ENCODE measurements around the gene CARF.
"Not testable (repeated sequence)": the region's sequence is repeated elsewhere in the genome, so short reads cannot be mapped to it uniquely, and the experiment has no call there.

The CARF gene

GRCh38 chr2:202963712-202964111 lies 51.6 kb downstream of the CARF start:
- Histone ChIP-seq H3K14ac (ENCODE audit: low read length) (no peak overlapping the region), H3K9ac (ENCODE audit: low read depth, low read length, poor library complexity) (no peak overlapping the region), H3K4ac (ENCODE audit: low read length) (no peak overlapping the region), H2BK120ac (ENCODE audit: low read depth, low read length) (no peak overlapping the region), H3K4me2 (ENCODE audit: insufficient read depth, low read length, poor library complexity, severe bottlenecking) (no peak overlapping the region), H4K91ac (ENCODE audit: low read depth, low read length, poor library complexity) (no peak overlapping the region), H2AFZ (ENCODE audit: low read length) (no peak overlapping the region), H3K27me3 (ENCODE audit: control insufficient read depth in 3 of 3, insufficient read depth in 3 of 3, low read depth in 1 of 3, low read length in 3 of 3) (no peaks in the 10 kb centered on the region), H2AK5ac (ENCODE audit: low read depth, low read length) (no peak overlapping the region), H3K18ac (ENCODE audit: low read length) (no peak overlapping the region), H2BK15ac (ENCODE audit: low read length) (no peak overlapping the region), H3K4me1 (ENCODE audit: control insufficient read depth in 2 of 2, insufficient read depth in 1 of 2, low read depth in 1 of 2, low read length in 2 of 2) (peaks cover 0 to 2% of the 10 kb centered on the region in 2 donors), H3K4me3 (ENCODE audit: low read length in 2 of 2) (no peak overlapping the region), H2BK12ac (ENCODE audit: low read length) (no peak overlapping the region), H4K8ac (ENCODE audit: low read depth, low read length) (no peak overlapping the region), H3K27ac (replicated peaks; ENCODE audit: low read length) (no peak overlapping the region), H2BK5ac (ENCODE audit: low read length) (no peak overlapping the region), H3K36me3 (replicated peaks in 1 of 2; ENCODE audit: control insufficient read depth in 2 of 2, insufficient read depth in 2 of 2, low read length in 2 of 2) (peaks cover 0 to 3% of the 10 kb centered on the region in 2 donors), H3K23ac (ENCODE audit: low read depth, low read length, poor library complexity) (no peak overlapping the region), H3K79me1 (ENCODE audit: low read depth, low read length) (no peaks in the 10 kb centered on the region), H3K9me3 (replicated peaks in 1 of 2; ENCODE audit: control insufficient read depth in 2 of 2, insufficient read depth in 1 of 2, low read depth in 1 of 2, low read length in 2 of 2) (no peaks in the 10 kb centered on the region)
- no CpG with 5 or more reads among the region's 4 CpGs for WGBS, 2 donors (ENCODE audit: extremely low coverage in 2 of 2, insufficient read length in 2 of 2, insufficient replicate concordance in 1 of 2)
- no peak for DNase-seq (ENCODE audit: low spot score)

GRCh38 chr2:202965810-202966460 lies 53.9 kb downstream of the CARF start:
- Histone ChIP-seq H3K27me3 (ENCODE audit: control insufficient read depth in 3 of 3, insufficient read depth in 3 of 3, low read depth in 1 of 3, low read length in 3 of 3) (no peaks in the 10 kb centered on the region), H3K23ac (ENCODE audit: low read depth, low read length, poor library complexity) (no peak overlapping the region), H2BK5ac (ENCODE audit: low read length) (no peak overlapping the region), H4K91ac (ENCODE audit: low read depth, low read length, poor library complexity) (no peak overlapping the region), H3K4ac (ENCODE audit: low read length) (no peak overlapping the region), H3K4me1 (ENCODE audit: control insufficient read depth in 2 of 2, insufficient read depth in 1 of 2, low read depth in 1 of 2, low read length in 2 of 2) (peaks cover 0 to 2% of the 10 kb centered on the region in 2 donors), H3K27ac (replicated peaks; ENCODE audit: low read length) (no peak overlapping the region), H2BK120ac (ENCODE audit: low read depth, low read length) (no peak overlapping the region), H3K36me3 (replicated peaks in 1 of 2; ENCODE audit: control insufficient read depth in 2 of 2, insufficient read depth in 2 of 2, low read length in 2 of 2) (no peaks in the 10 kb centered on the region), H3K4me3 (ENCODE audit: low read length in 2 of 2) (no peak overlapping the region), H2AFZ (ENCODE audit: low read length) (peak overlapping the region; percentile 56), H2AK5ac (ENCODE audit: low read depth, low read length) (no peak overlapping the region), H3K18ac (ENCODE audit: low read length) (no peak overlapping the region), H3K9me3 (replicated peaks in 1 of 2; ENCODE audit: control insufficient read depth in 2 of 2, insufficient read depth in 1 of 2, low read depth in 1 of 2, low read length in 2 of 2) (no peaks in the 10 kb centered on the region), H3K79me1 (ENCODE audit: low read depth, low read length) (no peaks in the 10 kb centered on the region), H4K8ac (ENCODE audit: low read depth, low read length) (no peak overlapping the region), H2BK12ac (ENCODE audit: low read length) (no peak overlapping the region), H3K14ac (ENCODE audit: low read length) (no peak overlapping the region), H3K9ac (ENCODE audit: low read depth, low read length, poor library complexity) (no peak overlapping the region), H2BK15ac (ENCODE audit: low read length) (no peak overlapping the region), H3K4me2 (ENCODE audit: insufficient read depth, low read length, poor library complexity, severe bottlenecking) (no peak overlapping the region)
- DNase-seq (ENCODE audit: low spot score) = no peak
- WGBS, 2 donors (ENCODE audit: extremely low coverage in 2 of 2, insufficient read length in 2 of 2, insufficient replicate concordance in 1 of 2) = no CpG with 5 or more reads among the region's 5 CpGs

- not testable (repeated sequence) for H2BK15ac ChIP-seq (ENCODE audit: low read length); H3K27me3 ChIP-seq (ENCODE audit: control insufficient read depth in 3 of 3, insufficient read depth in 3 of 3, low read depth in 1 of 3, low read length in 3 of 3); H3K9ac ChIP-seq (ENCODE audit: low read depth, low read length, poor library complexity); H3K9me3 ChIP-seq (replicated peaks in 1 of 2; ENCODE audit: control insufficient read depth in 2 of 2, insufficient read depth in 1 of 2, low read depth in 1 of 2, low read length in 2 of 2); H3K23ac ChIP-seq (ENCODE audit: low read depth, low read length, poor library complexity); H3K4ac ChIP-seq (ENCODE audit: low read length); H2AK5ac ChIP-seq (ENCODE audit: low read depth, low read length); H3K27ac ChIP-seq (replicated peaks; ENCODE audit: low read length); H3K4me3 ChIP-seq (ENCODE audit: low read length in 2 of 2); H3K79me1 ChIP-seq (ENCODE audit: low read depth, low read length); DNase-seq (ENCODE audit: low spot score); H2BK120ac ChIP-seq (ENCODE audit: low read depth, low read length); H2AFZ ChIP-seq (ENCODE audit: low read length); H2BK12ac ChIP-seq (ENCODE audit: low read length); H4K91ac ChIP-seq (ENCODE audit: low read depth, low read length, poor library complexity); H3K4me2 ChIP-seq (ENCODE audit: insufficient read depth, low read length, poor library complexity, severe bottlenecking); H3K18ac ChIP-seq (ENCODE audit: low read length); H3K4me1 ChIP-seq (ENCODE audit: control insufficient read depth in 2 of 2, insufficient read depth in 1 of 2, low read depth in 1 of 2, low read length in 2 of 2); H2BK5ac ChIP-seq (ENCODE audit: low read length); H4K8ac ChIP-seq (ENCODE audit: low read depth, low read length); H3K14ac ChIP-seq (ENCODE audit: low read length)
- WGBS, 2 donors (ENCODE audit: extremely low coverage in 2 of 2, insufficient read length in 2 of 2, insufficient replicate concordance in 1 of 2) = no CpG with 5 or more reads among the region's 2 CpGs
- peaks cover 0 to 12% of the 10 kb centered on the region in 2 donors for H3K36me3 ChIP-seq (replicated peaks in 1 of 2; ENCODE audit: control insufficient read depth in 2 of 2, insufficient read depth in 2 of 2, low read length in 2 of 2)
These were observed 57.3 kb downstream of the CARF start for GRCh38 chr2:202969404-202969803.

GRCh38 chr2:202976809-202977208 lies 64.7 kb downstream of the CARF start:
- no peak overlapping the region for H2BK15ac ChIP-seq (ENCODE audit: low read length)
- no peak overlapping the region for H3K4me2 ChIP-seq (ENCODE audit: insufficient read depth, low read length, poor library complexity, severe bottlenecking)
- no CpG with 5 or more reads among the region's 3 CpGs for WGBS, 2 donors (ENCODE audit: extremely low coverage in 2 of 2, insufficient read length in 2 of 2, insufficient replicate concordance in 1 of 2)
- H3K27ac ChIP-seq (replicated peaks; ENCODE audit: low read length) = no peak overlapping the region
- no peak overlapping the region for H2BK12ac ChIP-seq (ENCODE audit: low read length)
- no peak overlapping the region for H3K4me3 ChIP-seq (ENCODE audit: low read length in 2 of 2)
- no peak overlapping the region for H3K9ac ChIP-seq (ENCODE audit: low read depth, low read length, poor library complexity)
- no peaks in the 10 kb centered on the region for H3K27me3 ChIP-seq (ENCODE audit: control insufficient read depth in 3 of 3, insufficient read depth in 3 of 3, low read depth in 1 of 3, low read length in 3 of 3)
- H4K91ac ChIP-seq (ENCODE audit: low read depth, low read length, poor library complexity) = no peak overlapping the region
- H3K4me1 ChIP-seq (ENCODE audit: control insufficient read depth in 2 of 2, insufficient read depth in 1 of 2, low read depth in 1 of 2, low read length in 2 of 2) = no peaks in the 10 kb centered on the region
- no peak overlapping the region for H2AFZ ChIP-seq (ENCODE audit: low read length)
- no peak overlapping the region for H3K23ac ChIP-seq (ENCODE audit: low read depth, low read length, poor library complexity)
- H3K79me1 ChIP-seq (ENCODE audit: low read depth, low read length) = no peaks in the 10 kb centered on the region
- no peak overlapping the region for H3K18ac ChIP-seq (ENCODE audit: low read length)
- H2BK5ac ChIP-seq (ENCODE audit: low read length) = no peak overlapping the region
- H3K36me3 ChIP-seq (replicated peaks in 1 of 2; ENCODE audit: control insufficient read depth in 2 of 2, insufficient read depth in 2 of 2, low read length in 2 of 2) = peaks cover 1 to 24% of the 10 kb centered on the region in 2 donors
- H4K8ac ChIP-seq (ENCODE audit: low read depth, low read length) = no peak overlapping the region
- no peak overlapping the region for H2BK120ac ChIP-seq (ENCODE audit: low read depth, low read length)
- no peak for DNase-seq (ENCODE audit: low spot score)
- H2AK5ac ChIP-seq (ENCODE audit: low read depth, low read length) = no peak overlapping the region
- H3K4ac ChIP-seq (ENCODE audit: low read length) = no peak overlapping the region
- no peak overlapping the region for H3K14ac ChIP-seq (ENCODE audit: low read length)
- peaks cover 3 to 8% of the 10 kb centered on the region in 2 donors for H3K9me3 ChIP-seq (replicated peaks in 1 of 2; ENCODE audit: control insufficient read depth in 2 of 2, insufficient read depth in 1 of 2, low read depth in 1 of 2, low read length in 2 of 2)
